H9 (cell line): ENCODE measurements around the gene GNRHR. TPM values are rescaled to one million over a fixed set of nuclear protein-coding genes. Genes with fewer than 3 reads are reported as not detected.

Source experiments
- DNase-seq: peaks from one replicate; pipeline ENCODE4 v3.0.0-alpha.2; 2017
- H2AFZ ChIP-seq: one replicate; pipeline ENCODE4 v1.6.1; 2013; ENCODE audit warnings: mild to moderate bottlenecking, low read length, control low read depth, moderate library complexity
- H2AK5ac ChIP-seq: 2 replicates; pipeline ENCODE4 v1.6.1; 2013; ENCODE audit warnings: low read length, control low read depth, mixed read lengths; ENCODE audit not compliant: insufficient read length
- H2BK120ac ChIP-seq: one replicate; pipeline ENCODE4 v1.6.1; 2013; ENCODE audit warnings: low read depth, mild to moderate bottlenecking, low read length, control low read depth, inconsistent platforms; ENCODE audit not compliant: poor library complexity, severe bottlenecking
- H2BK12ac ChIP-seq: 2 replicates; pipeline ENCODE4 v1.6.1; 2013; ENCODE audit warnings: low read length, control low read depth, mixed read lengths, low read depth; ENCODE audit not compliant: insufficient read length
- H2BK15ac ChIP-seq: 2 replicates; pipeline ENCODE4 v1.6.1; 2013; ENCODE audit warnings: low read depth, low read length, control low read depth
- H2BK20ac ChIP-seq: one replicate; pipeline ENCODE4 v1.6.1; 2013; ENCODE audit warnings: low read depth, mild to moderate bottlenecking, low read length, control low read depth, inconsistent platforms; ENCODE audit not compliant: poor library complexity, severe bottlenecking
- H2BK5ac ChIP-seq: 2 replicates; pipeline ENCODE4 v1.6.1; 2013; ENCODE audit warnings: low read length, control low read depth, mixed read lengths; ENCODE audit not compliant: insufficient read length
- H3K14ac ChIP-seq: 2 replicates; pipeline ENCODE4 v1.6.1; 2013; ENCODE audit warnings: low read length, control low read depth; ENCODE audit not compliant: insufficient read depth
- H3K18ac ChIP-seq: 2 replicates; pipeline ENCODE4 v1.6.1; 2013; ENCODE audit warnings: low read depth, mild to moderate bottlenecking, mixed read lengths, low read length, control low read depth; ENCODE audit not compliant: insufficient read length
- H3K23ac ChIP-seq: 2 replicates; pipeline ENCODE4 v1.6.1; 2013; ENCODE audit warnings: low read length, control low read depth, mixed read lengths, low read depth; ENCODE audit not compliant: insufficient read length
- H3K23me2 ChIP-seq: 2 replicates; pipeline ENCODE4 v1.6.1; 2013; ENCODE audit warnings: low read depth, mild to moderate bottlenecking, mixed read lengths, low read length, control low read depth; ENCODE audit not compliant: insufficient read length, poor library complexity, severe bottlenecking
- H3K27ac ChIP-seq: 2 replicates; pipeline ENCODE4 v1.5.1; 2013; ENCODE audit warnings: low read length, control low read depth, mixed read lengths, low read depth; ENCODE audit not compliant: insufficient read length
- H3K27me3 ChIP-seq: 2 replicates; pipeline ENCODE4 v1.6.1; 2013; ENCODE audit warnings: low read length, control low read depth, inconsistent platforms; ENCODE audit not compliant: insufficient read depth
- H3K4ac ChIP-seq: 2 replicates; pipeline ENCODE4 v1.6.1; 2013; ENCODE audit warnings: low read depth, mild to moderate bottlenecking, control low read depth, inconsistent platforms, low read length, moderate library complexity
- H3K4me1 ChIP-seq: 2 replicates; pipeline ENCODE4 v1.6.1; 2013; ENCODE audit warnings: low read length, control low read depth, inconsistent platforms; ENCODE audit not compliant: insufficient read depth
- H3K4me2 ChIP-seq: 2 replicates; pipeline ENCODE4 v1.6.1; 2013; ENCODE audit warnings: low read length, control low read depth, mixed read lengths; ENCODE audit not compliant: insufficient read length, insufficient read depth
- H3K56ac ChIP-seq: 2 replicates; pipeline ENCODE4 v1.6.1; 2013; ENCODE audit warnings: low read depth, mild to moderate bottlenecking, mixed read lengths, low read length, control low read depth; ENCODE audit not compliant: insufficient read length
- H3K79me1 ChIP-seq: 2 replicates; pipeline ENCODE4 v1.6.1; 2013; ENCODE audit warnings: low read depth, mild to moderate bottlenecking, moderate library complexity, low read length, control low read depth, inconsistent platforms; ENCODE audit not compliant: insufficient read depth, poor library complexity, severe bottlenecking
- H3K79me2 ChIP-seq: 2 replicates; pipeline ENCODE4 v1.6.1; 2013; ENCODE audit warnings: low read length, control low read depth, inconsistent platforms; ENCODE audit not compliant: insufficient read depth
- H3K9ac ChIP-seq: 2 replicates; pipeline ENCODE4 v1.6.1; 2013; ENCODE audit warnings: low read length, control low read depth, mixed read lengths; ENCODE audit not compliant: insufficient read length; ENCODE audit errors: extremely low read depth
- H3K9me3 ChIP-seq: one replicate; pipeline ENCODE4 v1.6.1; 2013; ENCODE audit warnings: low read depth, low read length, inconsistent platforms; ENCODE audit not compliant: control insufficient read depth
- H3T11ph ChIP-seq: one replicate; pipeline ENCODE4 v1.6.1; 2013; ENCODE audit warnings: mild to moderate bottlenecking, low read length, control low read depth, inconsistent platforms
- H4K20me1 ChIP-seq: one replicate; pipeline ENCODE4 v1.6.1; 2013; ENCODE audit not compliant: control insufficient read depth, insufficient read length, insufficient read depth
- H4K5ac ChIP-seq: 2 replicates; pipeline ENCODE4 v1.6.1; 2013; ENCODE audit warnings: low read depth, mild to moderate bottlenecking, mixed read lengths, low read length, control low read depth; ENCODE audit not compliant: insufficient read length
- H4K8ac ChIP-seq: replicated peaks from 2 replicates; pipeline ENCODE4 v1.6.1; 2013; ENCODE audit warnings: low read length, control low read depth, mixed read lengths, low read depth; ENCODE audit not compliant: insufficient read length
- H4K91ac ChIP-seq: 2 replicates; pipeline ENCODE4 v1.6.1; 2013; ENCODE audit warnings: low read depth, mild to moderate bottlenecking, moderate library complexity, mixed read lengths, low read length, control low read depth; ENCODE audit not compliant: insufficient read length
- H3K27ac Mint-ChIP-seq, 3 experiments: 2 replicates in 2 of 3; 3 replicates in 1 of 3; pipeline ENCODE4 v1.8.0; 2020 to 2021; ENCODE audit warnings: mixed read lengths in 3 of 3, mild to moderate bottlenecking in 1 of 3, moderate library complexity in 1 of 3
- H3K27me3 Mint-ChIP-seq: 2 replicates; pipeline ENCODE4 v1.8.0; 2021; ENCODE audit warnings: low read depth, mild to moderate bottlenecking, moderate library complexity, mixed read lengths
- H3K36me3 Mint-ChIP-seq, 3 experiments: 2 replicates in 2 of 3; 3 replicates in 1 of 3; pipeline ENCODE4 v1.8.0; 2020 to 2021; ENCODE audit warnings: low read depth in 3 of 3, mixed read lengths in 3 of 3; ENCODE audit not compliant: insufficient read depth in 1 of 3
- H3K4me1 Mint-ChIP-seq, 2 experiments: 2 replicates each; pipeline ENCODE4 v1.8.0; 2020; ENCODE audit warnings: mixed read lengths in 2 of 2
- H3K4me3 Mint-ChIP-seq, 2 experiments: 2 replicates in 1 of 2; 3 replicates in 1 of 2; pipeline ENCODE4 v1.8.0; 2020 to 2021; ENCODE audit warnings: mild to moderate bottlenecking in 2 of 2, mixed read lengths in 2 of 2, moderate library complexity in 1 of 2
- H3K9me3 Mint-ChIP-seq, 2 experiments: 2 replicates in 1 of 2; 3 replicates in 1 of 2; pipeline ENCODE4 v1.8.0; 2020; ENCODE audit warnings: mild to moderate bottlenecking in 2 of 2, mixed read lengths in 2 of 2, moderate library complexity in 1 of 2
- WGBS: extraction: QIAGEN DNeasy Blood & Tissue Kit; methylation state at CpG from one replicate; pipeline ENCODE4 v1.1.7; 2013; ENCODE audit warnings: missing lambda C conversion rate, low lambda C conversion rate, mixed read lengths; ENCODE audit not compliant: insufficient read length; ENCODE audit errors: extremely low coverage; 5-methylcytosine and 5-hydroxymethylcytosine counted together
- total RNA-seq: library from RNA; stranded (reverse); gene quantifications from 2 replicates; pipeline ENCODE4 v1.2.1, GENCODE V29; 2021
- TF ChIP-seq, protein P1 (sequence below): fragments of 200-600 bp; sonication (generic); conservative IDR thresholded peaks from 3 replicates; pipeline ENCODE4 v1.8.0; 2021; ENCODE audit warnings: antibody characterized with exemption, mild to moderate bottlenecking

Gene GNRHR
- total RNA-seq, 1 experiment from 2014 or later: not detected

DNA sequence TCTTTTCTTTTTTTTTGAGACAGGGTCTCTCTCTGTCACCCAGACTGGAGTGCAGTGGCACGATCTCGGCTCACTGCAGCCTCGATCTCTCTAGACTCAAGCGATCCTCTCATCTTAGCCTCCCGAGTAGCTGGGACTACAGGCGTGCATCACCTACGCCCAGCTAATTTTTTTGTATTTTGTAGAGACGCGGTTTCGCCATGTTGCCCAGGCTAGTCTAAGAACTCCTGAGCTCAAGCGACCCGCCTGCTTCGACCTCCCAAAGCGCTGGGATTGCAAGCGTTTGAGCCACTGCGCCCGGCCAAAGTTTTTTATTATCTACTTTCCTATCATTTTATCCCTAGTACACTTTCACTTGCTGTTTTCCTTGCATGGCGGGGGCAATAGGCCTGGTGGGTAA lies 54.6 kb downstream of the GNRHR start:
- Histone ChIP-seq H2AK5ac (no peak overlapping the region), H2BK15ac (no peak overlapping the region), H3K4me1 (no peaks in the 10 kb centered on the region), H2BK20ac (no peak overlapping the region), H4K91ac (no peak overlapping the region), H3T11ph (no peak overlapping the region), H2BK12ac (no peak overlapping the region), H3K9ac (peak overlapping the region; percentile 92), H3K4me2 (peak overlapping the region; percentile 78), H3K23me2 (no peaks in the 10 kb centered on the region), H3K27ac (no peak overlapping the region), H3K79me2 (peaks cover 18% of the 10 kb centered on the region), H3K23ac (no peak overlapping the region), H3K14ac (no peak overlapping the region), H2BK5ac (no peak overlapping the region), H3K9me3 (no peaks in the 10 kb centered on the region), H3K4ac (no peak overlapping the region), H4K5ac (no peak overlapping the region), H3K27me3 (no peaks in the 10 kb centered on the region), H3K18ac (no peak overlapping the region), H2AFZ (no peak overlapping the region), H3K79me1 (peaks cover 9% of the 10 kb centered on the region), H4K8ac (no peak overlapping the region), H3K56ac (no peak overlapping the region), H2BK120ac (no peak overlapping the region), H4K20me1 (no peaks in the 10 kb centered on the region)
- H3K4me1 Mint-ChIP-seq: peaks cover 13 to 15% of the 10 kb centered on the region in 2 experiments
- no peak for DNase-seq
- WGBS: no CpG with 5 or more reads among the region's 18 CpGs
- H3K27me3 Mint-ChIP-seq: no peaks in the 10 kb centered on the region
- H3K36me3 Mint-ChIP-seq: peaks cover 8 to 14% (median 12%) of the 10 kb centered on the region in 3 experiments; a peak in 6 of 7 replicates
- H3K27ac Mint-ChIP-seq: peak overlapping the region in 2 of 3 experiments; percentile 60 to 96; a peak in 2 of 7 replicates
- peak overlapping the region; percentile 84 to 88 for H3K4me3 Mint-ChIP-seq
- H3K9me3 Mint-ChIP-seq: no peaks in the 10 kb centered on the region
- TF ChIP-seq, protein P1, sequence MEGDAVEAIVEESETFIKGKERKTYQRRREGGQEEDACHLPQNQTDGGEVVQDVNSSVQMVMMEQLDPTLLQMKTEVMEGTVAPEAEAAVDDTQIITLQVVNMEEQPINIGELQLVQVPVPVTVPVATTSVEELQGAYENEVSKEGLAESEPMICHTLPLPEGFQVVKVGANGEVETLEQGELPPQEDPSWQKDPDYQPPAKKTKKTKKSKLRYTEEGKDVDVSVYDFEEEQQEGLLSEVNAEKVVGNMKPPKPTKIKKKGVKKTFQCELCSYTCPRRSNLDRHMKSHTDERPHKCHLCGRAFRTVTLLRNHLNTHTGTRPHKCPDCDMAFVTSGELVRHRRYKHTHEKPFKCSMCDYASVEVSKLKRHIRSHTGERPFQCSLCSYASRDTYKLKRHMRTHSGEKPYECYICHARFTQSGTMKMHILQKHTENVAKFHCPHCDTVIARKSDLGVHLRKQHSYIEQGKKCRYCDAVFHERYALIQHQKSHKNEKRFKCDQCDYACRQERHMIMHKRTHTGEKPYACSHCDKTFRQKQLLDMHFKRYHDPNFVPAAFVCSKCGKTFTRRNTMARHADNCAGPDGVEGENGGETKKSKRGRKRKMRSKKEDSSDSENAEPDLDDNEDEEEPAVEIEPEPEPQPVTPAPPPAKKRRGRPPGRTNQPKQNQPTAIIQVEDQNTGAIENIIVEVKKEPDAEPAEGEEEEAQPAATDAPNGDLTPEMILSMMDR: no peak
